Glutamatergic neuron (in vitro differentiated cells): ENCODE data around the gene GFOD1. TPM values are rescaled to one million over a fixed set of nuclear protein-coding genes. Genes with fewer than 3 reads are reported as not detected.

Experiments
- DNase-seq: peaks from one replicate; pipeline ENCODE4 v3.0.0; 2022
- H3K27ac Mint-ChIP-seq: one replicate; pipeline ENCODE4 v1.8.0; 2020; ENCODE audit warnings: mild to moderate bottlenecking, mixed read lengths, inconsistent platforms; ENCODE audit not compliant: unreplicated experiment
- H3K27me3 Mint-ChIP-seq: one replicate; pipeline ENCODE4 v1.8.0; 2020; ENCODE audit warnings: mild to moderate bottlenecking, moderate library complexity, mixed read lengths, inconsistent platforms; ENCODE audit not compliant: unreplicated experiment
- H3K36me3 Mint-ChIP-seq: one replicate; pipeline ENCODE4 v1.8.0; 2020; ENCODE audit warnings: mild to moderate bottlenecking, mixed read lengths, inconsistent platforms; ENCODE audit not compliant: unreplicated experiment
- H3K4me1 Mint-ChIP-seq: one replicate; pipeline ENCODE4 v1.8.0; 2020; ENCODE audit warnings: mild to moderate bottlenecking, low read depth, mixed read lengths, inconsistent platforms; ENCODE audit not compliant: unreplicated experiment
- H3K4me3 Mint-ChIP-seq: one replicate; pipeline ENCODE4 v1.8.0; 2020; ENCODE audit warnings: mild to moderate bottlenecking, mixed read lengths, inconsistent platforms; ENCODE audit not compliant: unreplicated experiment
- H3K9me3 Mint-ChIP-seq: one replicate; pipeline ENCODE4 v1.8.0; 2020; ENCODE audit warnings: mild to moderate bottlenecking, moderate library complexity, mixed read lengths, inconsistent platforms; ENCODE audit not compliant: unreplicated experiment
- CTCF ChIP-seq: fragments of 200-600 bp; sonication (generic); IDR thresholded peaks from one replicate; pipeline ENCODE4 v1.5.0; 2021; ENCODE audit not compliant: partially characterized antibody, unreplicated experiment
- total RNA-seq: library from RNA; stranded (reverse); fragmentation: NEBNext Ultra II Directional; extraction: Animal tissue kit (Norgen Biotek cat#: 25700); gene quantifications from one replicate; pipeline ENCODE4 v1.2.1, GENCODE V29; 2021; ENCODE audit not compliant: unreplicated experiment

GFOD1 gene
- total RNA-seq, 1 donor from 2014 or later: 4.1 TPM

GRCh38 chr6:13352165-13352564 lies 135.2 kb downstream of the GFOD1 start:
- Mint-ChIP-seq H3K27me3 (peaks cover 7% of the 10 kb centered on the region), H3K36me3 (no peaks in the 10 kb centered on the region), H3K4me3 (no peak overlapping the region), H3K27ac (no peak overlapping the region), H3K4me1 (no peaks in the 10 kb centered on the region), H3K9me3 (no peaks in the 10 kb centered on the region)
- DNase-seq: no peak
- TF ChIP-seq CTCF: no peak

GRCh38 chr6:13351271-13351670 lies 136.1 kb downstream of the GFOD1 start:
- H3K27ac Mint-ChIP-seq: no peak overlapping the region
- no peak for TF ChIP-seq CTCF
- H3K4me3 Mint-ChIP-seq: no peak overlapping the region

GRCh38 chr6:13349811-13350506 lies 137.4 kb downstream of the GFOD1 start:
- H3K36me3 Mint-ChIP-seq: no peaks in the 10 kb centered on the region
- no peaks in the 10 kb centered on the region for H3K9me3 Mint-ChIP-seq
- no peak for TF ChIP-seq CTCF
- H3K27ac Mint-ChIP-seq: no peak overlapping the region
- DNase-seq: no peak
- H3K27me3 Mint-ChIP-seq: peaks cover 4% of the 10 kb centered on the region
- no peaks in the 10 kb centered on the region for H3K4me1 Mint-ChIP-seq
- no peak overlapping the region for H3K4me3 Mint-ChIP-seq

More at GRCh38 chr6:13351271-13351670, 136.1 kb downstream of the GFOD1 start:
- Mint-ChIP-seq H3K9me3 (no peaks in the 10 kb centered on the region), H3K36me3 (no peaks in the 10 kb centered on the region), H3K4me1 (no peaks in the 10 kb centered on the region), H3K27me3 (peaks cover 4% of the 10 kb centered on the region)
- DNase-seq: no peak

- Mint-ChIP-seq H3K36me3 (no peaks in the 10 kb centered on the region), H3K4me1 (no peaks in the 10 kb centered on the region), H3K4me3 (no peak overlapping the region), H3K9me3 (no peaks in the 10 kb centered on the region), H3K27me3 (peaks cover 4% of the 10 kb centered on the region), H3K27ac (no peak overlapping the region)
- no peak for TF ChIP-seq CTCF
- no peak for DNase-seq
Observed at GRCh38 chr6:13348334-13349113, 138.9 kb downstream of the GFOD1 start.

GRCh38 chr6:13346245-13346644 lies 141.2 kb downstream of the GFOD1 start:
- Mint-ChIP-seq H3K9me3 (peaks cover 1% of the 10 kb centered on the region), H3K27me3 (peaks cover 4% of the 10 kb centered on the region), H3K36me3 (no peaks in the 10 kb centered on the region), H3K4me1 (no peaks in the 10 kb centered on the region), H3K27ac (no peak overlapping the region), H3K4me3 (no peak overlapping the region)
- no peak for DNase-seq
- no peak for TF ChIP-seq CTCF
